Superior temporal gyrus (tissue), 1 donor: ENCODE results near the gene CHL1.
A peak's percentile ranks its signal among the peaks of the same experiment; 100 is the strongest.

Experiments used
- DNase-seq: peaks from one replicate; pipeline ENCODE4 v3.0.0-alpha.2; 2016; ENCODE audit errors: extremely low spot score

The CHL1 gene

DNA sequence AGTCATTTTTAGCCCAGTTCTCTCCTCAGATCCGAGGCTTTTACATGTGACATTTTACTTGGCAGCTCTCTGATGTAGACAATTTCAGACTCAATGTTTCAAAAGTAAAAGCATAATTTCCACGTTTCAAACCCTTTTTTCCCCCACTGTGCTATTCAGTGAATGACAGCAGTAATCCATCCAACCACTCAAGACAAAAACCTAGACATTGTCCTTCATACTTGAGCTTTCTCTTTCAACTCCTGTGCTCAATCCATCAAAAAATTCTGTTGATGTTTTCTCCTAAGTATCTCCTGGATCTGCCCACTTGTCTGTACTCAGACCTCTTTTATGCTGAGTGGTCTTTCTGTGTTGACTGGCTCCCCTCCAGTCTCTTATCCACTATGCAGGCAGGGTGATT lies 214.7 kb downstream of the CHL1 start:
- no peak for DNase-seq

- peak; percentile 55 for DNase-seq
Measured at GRCh38 chr3:414063-414462, 217.5 kb downstream of the CHL1 start.

GRCh38 chr3:418239-418929 lies 221.8 kb downstream of the CHL1 start:
- DNase-seq: no peak

DNA sequence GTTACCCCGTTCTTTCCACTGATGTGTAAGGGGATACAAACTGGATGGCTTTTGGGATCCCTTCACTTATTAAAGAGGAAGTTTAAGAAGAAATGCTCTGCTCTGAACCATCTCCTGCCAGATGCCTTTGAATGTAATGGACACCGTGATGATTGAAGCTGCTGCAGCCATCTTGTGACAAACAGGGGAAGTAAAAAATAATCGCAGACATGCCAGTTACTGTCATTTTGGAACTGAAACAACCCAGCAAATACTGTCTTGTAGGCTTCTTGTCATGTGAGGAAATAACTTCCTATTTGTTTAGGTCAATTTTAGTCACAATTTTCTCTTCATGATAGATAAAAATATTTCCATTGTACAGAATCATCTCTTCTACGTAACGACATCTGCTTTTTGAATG lies 224.0 kb downstream of the CHL1 start:
- DNase-seq: no peak

DNA sequence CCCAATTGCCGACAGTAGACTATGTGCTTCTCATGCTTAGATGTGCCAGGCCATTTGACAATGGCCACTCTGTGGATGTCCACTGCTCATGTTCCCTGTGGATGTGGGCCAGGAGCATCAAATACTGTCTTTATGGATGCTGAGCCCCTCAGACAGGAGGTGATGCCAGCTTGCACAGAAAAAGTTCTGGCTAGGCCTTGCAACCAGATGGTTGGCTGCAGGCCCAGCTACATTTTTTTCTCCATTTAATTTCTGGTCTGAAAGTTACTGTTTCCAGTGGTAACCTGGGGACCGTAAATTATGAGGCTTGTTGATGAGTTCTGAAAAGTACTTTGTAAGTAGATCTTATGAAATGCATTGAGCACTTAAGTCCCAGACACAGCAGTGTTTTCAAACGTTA lies 228.5 kb downstream of the CHL1 start:
- no peak for DNase-seq

DNA sequence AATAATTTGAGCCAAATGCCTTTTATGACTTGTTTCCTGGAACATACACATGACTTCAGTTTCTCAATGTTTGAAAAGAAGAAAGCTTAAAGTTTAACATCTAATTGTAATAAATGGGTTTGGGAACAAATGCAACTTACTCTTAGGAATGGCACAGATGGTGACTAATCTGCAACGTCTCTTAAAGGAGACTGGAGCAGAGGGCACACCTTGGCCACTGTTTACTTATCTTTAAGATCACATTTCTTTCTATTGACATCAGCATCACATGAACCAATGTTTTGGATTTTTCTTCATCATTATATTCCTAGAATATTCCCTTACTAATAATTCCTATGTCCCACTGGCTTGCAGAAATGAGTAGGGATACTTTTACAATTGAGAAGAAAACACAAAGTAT lies 229.5 kb downstream of the CHL1 start:
- DNase-seq: no peak

DNA sequence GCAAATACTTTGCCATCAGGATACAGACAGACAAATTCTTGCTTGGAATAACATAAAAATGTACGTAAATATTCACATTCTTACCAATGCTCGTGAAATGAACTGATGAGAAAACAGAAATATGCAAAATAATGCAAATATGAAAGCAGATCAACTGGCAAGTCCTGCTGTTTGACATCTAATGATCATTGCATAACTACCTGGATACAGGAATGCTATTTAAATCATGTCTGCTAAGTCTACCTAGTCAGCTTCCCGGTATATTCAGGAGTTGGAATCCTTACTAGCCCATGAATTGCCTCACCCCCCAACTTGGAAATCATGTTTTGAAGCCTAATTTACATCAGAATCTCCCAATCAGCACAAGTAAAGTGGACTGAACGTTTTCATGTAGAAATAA lies 230.6 kb downstream of the CHL1 start:
- DNase-seq: no peak

- no peak for DNase-seq
Measured at GRCh38 chr3:430186-430585, 233.6 kb downstream of the CHL1 start.

- DNase-seq: no peak
Measured at GRCh38 chr3:435161-435560, 238.6 kb downstream of the CHL1 start.

DNA sequence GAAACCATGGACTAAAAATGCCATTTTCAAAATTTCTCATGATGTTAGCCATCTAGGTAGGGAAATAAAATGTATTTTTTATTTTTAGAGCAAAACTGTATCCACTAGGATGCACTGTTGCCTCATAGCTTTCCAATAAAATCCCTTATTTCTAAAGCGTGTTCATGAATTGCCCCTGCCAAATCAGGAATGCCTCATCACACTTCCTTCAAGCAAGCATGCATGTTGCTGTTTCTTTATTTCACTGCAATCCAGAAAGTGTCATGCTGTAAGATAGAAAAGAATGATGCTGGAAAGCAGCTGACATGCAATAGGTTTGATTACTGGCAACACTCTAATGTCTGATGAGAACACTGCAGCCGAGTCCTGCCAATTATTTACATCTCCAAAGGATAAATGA lies 239.5 kb downstream of the CHL1 start:
- no peak for DNase-seq

DNA sequence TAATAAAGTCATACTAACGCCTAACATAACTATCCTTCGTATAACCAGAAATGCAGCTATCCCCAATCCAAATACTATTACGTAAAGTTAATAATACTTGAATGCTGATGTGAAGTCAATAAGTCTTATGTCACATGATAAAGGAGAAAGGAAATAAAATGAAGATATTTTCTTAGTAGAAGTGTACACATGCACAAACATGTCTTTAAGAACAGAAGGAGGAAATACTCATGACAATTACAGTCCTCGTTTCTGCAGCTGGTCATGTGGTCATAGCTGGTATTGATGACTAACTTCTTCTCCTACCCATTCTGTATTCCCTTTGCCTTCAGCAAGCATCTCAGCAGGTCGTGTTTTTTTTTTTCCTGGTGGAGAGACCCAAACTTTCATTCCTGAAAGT lies 244.3 kb downstream of the CHL1 start:
- DNase-seq: no peak

DNA sequence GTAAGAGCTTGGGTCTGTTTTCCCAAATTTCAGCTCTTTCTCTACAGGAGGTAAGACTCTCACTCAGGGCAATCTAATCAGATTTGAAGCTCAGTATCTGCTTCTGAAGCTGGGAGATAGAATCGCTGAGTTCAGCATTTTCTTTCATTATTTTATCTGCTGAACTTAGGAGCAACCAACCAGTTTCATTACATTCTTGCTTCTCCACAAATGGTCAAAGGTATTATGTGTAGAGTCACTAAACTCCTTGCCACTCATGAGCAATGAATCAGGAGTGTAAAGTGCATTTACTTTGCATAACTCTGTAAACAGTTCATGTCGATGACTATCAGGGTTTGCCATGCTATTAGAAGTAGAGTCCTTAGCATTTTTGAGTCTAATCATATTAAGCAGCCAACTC lies 249.4 kb downstream of the CHL1 start:
- no peak for DNase-seq

DNA sequence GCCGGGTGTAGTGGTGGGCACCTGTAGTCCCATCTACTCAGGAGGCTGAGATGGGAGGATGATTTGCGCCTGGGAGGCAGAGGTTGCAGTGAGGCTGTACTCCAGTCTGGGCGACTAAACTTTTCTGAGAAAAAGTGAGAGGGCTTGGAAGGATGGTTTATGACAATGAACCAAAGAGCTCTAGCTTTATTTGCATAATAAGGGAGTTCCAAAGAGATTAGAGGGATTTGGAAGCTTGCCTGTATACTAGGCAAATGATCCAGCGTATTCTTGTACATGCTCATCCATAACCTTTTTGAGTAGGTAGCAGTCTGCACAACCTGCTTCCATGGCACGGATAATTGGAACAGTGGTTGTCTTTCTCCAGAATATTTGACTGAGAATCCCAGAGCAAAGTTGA lies 251.1 kb downstream of the CHL1 start:
- DNase-seq: no peak

DNA sequence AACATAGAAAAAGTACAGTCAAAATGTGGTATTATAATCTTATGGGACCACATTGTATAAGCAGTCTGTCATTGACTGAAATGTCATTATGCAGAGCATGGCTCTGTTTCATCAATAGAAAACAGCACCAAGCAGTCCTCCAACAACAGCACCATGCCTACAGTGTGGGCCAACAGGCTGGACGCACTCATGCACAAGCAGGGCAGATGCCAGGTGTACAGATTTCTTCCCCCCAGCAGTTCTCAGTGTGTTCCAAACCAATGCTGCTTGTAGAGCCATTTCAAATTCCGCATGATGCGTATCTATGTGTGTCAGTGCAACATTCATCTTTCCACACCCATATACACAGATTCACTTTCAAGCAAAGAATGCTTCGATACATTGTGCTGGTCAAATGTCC lies 253.1 kb downstream of the CHL1 start:
- no peak for DNase-seq

- DNase-seq: no peak
Measured at GRCh38 chr3:452221-452620, 255.7 kb downstream of the CHL1 start.

GRCh38 chr3:453106-453505 lies 256.5 kb downstream of the CHL1 start:
- no peak for DNase-seq

DNA sequence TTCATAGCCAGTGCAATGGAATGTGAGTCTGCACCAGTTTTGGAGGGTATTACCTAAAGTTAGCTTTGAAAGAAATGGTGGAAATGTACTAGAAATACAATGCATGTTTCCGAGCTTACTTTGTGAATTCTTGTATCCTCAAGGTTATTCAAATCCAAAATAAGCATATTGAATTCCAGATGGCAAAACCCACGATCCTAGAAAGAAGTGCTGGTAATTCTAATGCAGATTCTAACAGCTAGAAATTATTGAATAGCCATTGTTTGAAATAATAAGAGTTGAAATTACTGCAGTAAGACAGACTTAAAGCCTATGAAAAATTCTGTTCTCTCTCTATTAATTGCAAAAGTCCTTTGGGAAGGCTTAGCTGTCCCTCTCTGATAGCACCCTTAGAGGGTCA lies 258.4 kb downstream of the CHL1 start:
- DNase-seq: peak; percentile 27

- no peak for DNase-seq
Measured at GRCh38 chr3:458124-458523, 261.6 kb downstream of the CHL1 start.

DNA sequence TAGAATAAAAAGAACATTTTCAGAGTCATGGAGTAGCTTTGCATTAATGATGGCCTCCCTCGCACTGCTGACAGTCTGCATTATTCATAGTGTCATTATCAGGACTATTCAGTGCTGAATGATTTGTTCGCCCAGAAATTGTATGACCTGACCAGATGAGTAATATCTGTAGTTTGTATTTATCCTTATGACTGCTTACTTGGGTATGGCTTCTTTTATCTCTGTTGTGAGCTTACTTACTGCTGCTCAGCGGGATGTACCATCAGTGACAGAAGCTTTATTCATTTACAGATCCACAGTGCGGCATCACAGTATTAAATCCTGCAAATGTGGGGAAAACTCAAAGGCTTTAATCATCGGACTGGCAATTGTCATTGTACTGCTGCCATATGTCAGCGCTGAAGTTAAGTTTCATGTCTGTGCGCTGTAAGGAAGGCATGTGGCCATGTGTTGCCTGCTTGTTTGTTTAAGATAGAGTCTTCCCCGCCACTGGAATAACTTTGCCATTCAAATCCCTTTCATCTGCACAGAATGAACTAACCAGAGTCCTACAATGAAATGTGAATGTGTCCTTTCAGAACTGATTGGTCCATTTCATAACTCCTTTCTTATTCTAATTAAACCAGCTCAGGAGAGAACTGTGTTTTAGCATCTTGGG lies 262.2 kb downstream of the CHL1 start:
- peak; percentile 67 for DNase-seq
